HepG2 (cell line): ENCODE data around the gene IQCN. TPM values are rescaled to one million over a fixed set of nuclear protein-coding genes. Genes with fewer than 3 reads are reported as not detected.

Source experiments
- ATF4 ChIP-seq, 2 experiments: fragments of 450-650 bp in 1 of 2; sonication (generic) in 1 of 2; formaldehyde crosslinking; IDR thresholded peaks; 2 replicates each; pipeline versions ENCODE4 v1.5.0 to v1.8.0; 2020 to 2022; ENCODE audit warnings: mild to moderate bottlenecking in 1 of 2, missing genetic modification reagents in 1 of 2
- ATF7-NPFF ChIP-seq: sonication (generic); formaldehyde crosslinking; IDR thresholded peaks from 2 replicates; pipeline ENCODE4 v1.8.1; 2023; ENCODE audit warnings: mild to moderate bottlenecking, low read depth, missing genetic modification reagents, moderate library complexity
- DNMT1 ChIP-seq: sonication (generic); formaldehyde crosslinking; IDR thresholded peaks from 2 replicates; pipeline ENCODE4 v1.5.1; 2020; ENCODE audit warnings: mild to moderate bottlenecking, missing genetic modification reagents
- DZIP1 ChIP-seq: sonication (generic); formaldehyde crosslinking; IDR thresholded peaks from 2 replicates; pipeline ENCODE4 v1.5.0; 2020; ENCODE audit warnings: mild to moderate bottlenecking, missing genetic modification reagents
- GFI1 ChIP-seq: sonication (generic); formaldehyde crosslinking; IDR thresholded peaks from 2 replicates; pipeline ENCODE4 v1.5.0; 2020; ENCODE audit warnings: missing genetic modification reagents, mild to moderate bottlenecking, borderline replicate concordance
- GTF3A ChIP-seq: sonication (generic); formaldehyde crosslinking; conservative IDR thresholded peaks from 2 replicates; pipeline ENCODE4 v1.4.0; 2020; ENCODE audit warnings: mild to moderate bottlenecking, missing genetic modification reagents
- HOXA5 ChIP-seq: sonication (generic); formaldehyde crosslinking; IDR thresholded peaks from 2 replicates; pipeline ENCODE4 v1.4.0; 2020; ENCODE audit warnings: missing genetic modification reagents
- PHF21A ChIP-seq: sonication (generic); formaldehyde crosslinking; IDR thresholded peaks from 2 replicates; pipeline ENCODE4 v1.5.0; 2020; ENCODE audit warnings: mild to moderate bottlenecking, missing genetic modification reagents
- PTBP1 ChIP-seq: fragments of 200-400 bp; formaldehyde crosslinking; IDR thresholded peaks from 2 replicates; pipeline ENCODE4 v1.6.1; 2018; ENCODE audit warnings: low read length, low read depth; ENCODE audit not compliant: poor library complexity, severe bottlenecking
- SRSF4 ChIP-seq: fragments of 200-400 bp; formaldehyde crosslinking; IDR thresholded peaks from one replicate; pipeline ENCODE4 v1.6.1; 2018; ENCODE audit warnings: mild to moderate bottlenecking, low read depth, low read length, moderate library complexity; ENCODE audit not compliant: poor library complexity, severe bottlenecking
- SYNCRIP ChIP-seq: fragments of 200-400 bp; formaldehyde crosslinking; IDR thresholded peaks from 2 replicates; pipeline ENCODE4 v1.6.1; 2018; ENCODE audit warnings: mild to moderate bottlenecking, low read depth, low read length; ENCODE audit not compliant: insufficient read depth
- TFDP2 ChIP-seq: sonication (generic); formaldehyde crosslinking; IDR thresholded peaks from 2 replicates; pipeline ENCODE4 v1.4.0; 2020; ENCODE audit warnings: missing genetic modification reagents
- TOPORS ChIP-seq: sonication (generic); formaldehyde crosslinking; IDR thresholded peaks from 2 replicates; pipeline ENCODE4 v1.8.0; 2023; ENCODE audit warnings: mild to moderate bottlenecking, missing genetic modification reagents
- TRAFD1 ChIP-seq: sonication (generic); formaldehyde crosslinking; IDR thresholded peaks from 2 replicates; pipeline ENCODE4 v1.5.1; 2020; ENCODE audit warnings: missing genetic modification reagents, mild to moderate bottlenecking, borderline replicate concordance
- U2AF1 ChIP-seq: fragments of 200-400 bp; formaldehyde crosslinking; optimal IDR thresholded peaks from 2 replicates; pipeline ENCODE3; 2017; ENCODE audit warnings: mild to moderate bottlenecking, low read depth, low read length
- UBTF ChIP-seq: sonication (generic); formaldehyde crosslinking; IDR thresholded peaks from 2 replicates; pipeline ENCODE4 v1.4.0; 2020; ENCODE audit warnings: mild to moderate bottlenecking, missing genetic modification reagents
- ZNF12 ChIP-seq: sonication (generic); formaldehyde crosslinking; IDR thresholded peaks from 2 replicates; pipeline ENCODE4 v1.5.0; 2020; ENCODE audit warnings: missing genetic modification reagents
- ZNF292 ChIP-seq: sonication (generic); formaldehyde crosslinking; IDR thresholded peaks from 2 replicates; pipeline ENCODE4 v1.8.1; 2022; ENCODE audit warnings: mild to moderate bottlenecking, low read depth, missing genetic modification reagents, borderline replicate concordance
- ZNF451 ChIP-seq: sonication (generic); formaldehyde crosslinking; IDR thresholded peaks from 2 replicates; pipeline ENCODE4 v1.5.0; 2020; ENCODE audit warnings: mild to moderate bottlenecking, missing genetic modification reagents
- ZNF724P ChIP-seq: sonication (generic); formaldehyde crosslinking; IDR thresholded peaks from 2 replicates; pipeline ENCODE4 v1.8.0; 2022; ENCODE audit warnings: missing genetic modification reagents, borderline replicate concordance
- ZSCAN22 ChIP-seq: sonication (generic); formaldehyde crosslinking; IDR thresholded peaks from 2 replicates; pipeline ENCODE4 v1.4.0; 2020; ENCODE audit warnings: mild to moderate bottlenecking, missing genetic modification reagents
- polyA plus RNA-seq, 8 experiments: library from polyadenylated mRNA; depleted of rRNA in 3 of 8; stranded (reverse) in 7 of 8; unstranded in 1 of 8; fragments of >200 nt; fragmentation: Illumina TruSeq in 4 of 8; extraction: Trizol in 4 of 8; gene quantifications; 2 replicates each; pipeline versions ENCODE4 v1.2.1 to v1.2.3, GENCODE V29; 2011 to 2016; ENCODE audit warnings: low read depth in 4 of 8, missing spikeins in 1 of 8, mixed read lengths in 1 of 8; ENCODE audit not compliant: insufficient read depth in 1 of 8
- total RNA-seq, 5 experiments: library from RNA; depleted of rRNA; stranded (reverse); fragments of >200 nt; fragmentation: Illumina TruSeq; extraction: Trizol; gene quantifications; 2 replicates each; pipeline ENCODE4 v1.2.3, GENCODE V29; 2016; ENCODE audit warnings: low read depth in 1 of 5

Gene IQCN
- total and polyA plus RNA-seq, 2 of the 13 experiments (the other 11 are each of a cell fraction or from before 2014, with no cell fraction given): 0.04 to 0.18 TPM

- TF ChIP-seq DZIP1 (CRISPR knock-in tag) (no peak), GFI1 (CRISPR knock-in tag) (0 out of 2 replicates have a peak, but pooled peaks have one; percentile 30), ZNF451 (CRISPR knock-in tag) (no peak), TFDP2 (no peak), DNMT1 (CRISPR knock-in tag) (no peak), PHF21A (CRISPR knock-in tag) (peak; percentile 92), ATF4 (CRISPR knock-in tag; IDR thresholded peaks at IDR 0.05) (no peak), ZNF12 (CRISPR knock-in tag) (no peak), PTBP1 (peak; percentile 67), TRAFD1 (CRISPR knock-in tag) (peak; percentile 75; the same call in 1 of the 2 replicates), ZNF292 (CRISPR knock-in tag) (peak; percentile 93), TOPORS (CRISPR knock-in tag) (no peak), ATF7-NPFF (CRISPR knock-in tag) (0 out of 2 replicates have a peak, but pooled peaks have one; percentile 41), ZNF724P (CRISPR knock-in tag) (no peak), SYNCRIP (no peak), SRSF4 (no peak), ZSCAN22 (CRISPR knock-in tag) (no peak), GTF3A (CRISPR knock-in tag) (peak; percentile 72; the same call in 1 of the 2 replicates), UBTF (CRISPR knock-in tag) (peak; percentile 83), HOXA5 (CRISPR knock-in tag) (no peak), U2AF1 (peak; percentile 33)
Observed at GRCh38 chr19:18274781-18275356, 617 bp upstream of the IQCN start (continued).
